Stimulated activated naive CD8-positive, alpha-beta T cell treated with anti-CD3 and anti-CD28 coated beads, Interleukin-15, amount 100 ng/mL, for 72 hours (primary cell): ENCODE results near the gene PLS1.

Experiments used
- ATAC-seq: fragments of 150-1000 bp; cut with Tn5 transposase; 2 replicates; pipeline ENCODE4 v1.10.0; 2021; ENCODE audit warnings: mild to moderate bottlenecking, moderate library complexity
- DNase-seq, 2 donors: peaks; one replicate each; pipeline ENCODE4 v3.0.0; 2021 to 2022
- H3K27ac Mint-ChIP-seq, 2 donors: one replicate each; pipeline ENCODE4 v1.8.0; 2022; ENCODE audit warnings: mild to moderate bottlenecking in 2 of 2, mixed read lengths in 2 of 2, moderate library complexity in 2 of 2
- H3K27me3 Mint-ChIP-seq: one replicate; pipeline ENCODE4 v1.8.0; 2022; ENCODE audit warnings: mixed read lengths
- H3K4me1 Mint-ChIP-seq: one replicate; pipeline ENCODE4 v1.8.0; 2022; ENCODE audit warnings: mild to moderate bottlenecking, mixed read lengths
- H3K4me3 Mint-ChIP-seq, 2 donors: one replicate each; pipeline ENCODE4 v1.8.0; 2022; ENCODE audit warnings: mild to moderate bottlenecking in 2 of 2, mixed read lengths in 2 of 2, moderate library complexity in 1 of 2
- H3K9me3 Mint-ChIP-seq, 2 donors: one replicate each; pipeline ENCODE4 v1.8.0; 2022; ENCODE audit warnings: mixed read lengths in 2 of 2

The PLS1 gene

GRCh38 chr3:142645236-142645793 lies 49.1 kb downstream of the PLS1 start:
- DNase-seq (no peak), ATAC-seq (no peak)
- Mint-ChIP-seq H3K27me3 (no peaks in the 10 kb centered on the region), H3K9me3 (no peaks in the 10 kb centered on the region), H3K4me3 (no peak overlapping the region), H3K27ac (no peak overlapping the region), H3K4me1 (no peaks in the 10 kb centered on the region)

GRCh38 chr3:142646020-142646785 lies 50.0 kb downstream of the PLS1 start:
- Mint-ChIP-seq H3K27me3 (no peaks in the 10 kb centered on the region), H3K4me1 (no peaks in the 10 kb centered on the region), H3K4me3 (no peak overlapping the region), H3K9me3 (no peaks in the 10 kb centered on the region), H3K27ac (no peak overlapping the region)
- peak; percentile 49 for ATAC-seq
- DNase-seq, result no peak

GRCh38 chr3:142647856-142648255 lies 51.7 kb downstream of the PLS1 start:
- no peaks in the 10 kb centered on the region for H3K9me3 Mint-ChIP-seq
- ATAC-seq, result peak; percentile 35
- no peak overlapping the region for H3K4me3 Mint-ChIP-seq
- H3K27me3 Mint-ChIP-seq, result no peaks in the 10 kb centered on the region
- H3K4me1 Mint-ChIP-seq, result no peaks in the 10 kb centered on the region
- no peak overlapping the region for H3K27ac Mint-ChIP-seq
- DNase-seq, result no peak

- ATAC-seq (no peak), DNase-seq (no peak)
- no peak overlapping the region for H3K4me3 Mint-ChIP-seq
- H3K27ac Mint-ChIP-seq, result no peak overlapping the region
- no peaks in the 10 kb centered on the region for H3K9me3 Mint-ChIP-seq
- no peaks in the 10 kb centered on the region for H3K27me3 Mint-ChIP-seq
- no peaks in the 10 kb centered on the region for H3K4me1 Mint-ChIP-seq
These were observed 52.8 kb downstream of the PLS1 start for GRCh38 chr3:142648950-142649349.

- Mint-ChIP-seq H3K4me1 (no peaks in the 10 kb centered on the region), H3K27me3 (no peaks in the 10 kb centered on the region), H3K9me3 (no peaks in the 10 kb centered on the region), H3K4me3 (no peak overlapping the region), H3K27ac (no peak overlapping the region)
- no peak for DNase-seq
- no peak for ATAC-seq
These were observed 54.0 kb downstream of the PLS1 start for GRCh38 chr3:142650001-142650693.

- H3K27ac Mint-ChIP-seq, result no peak overlapping the region
- H3K4me3 Mint-ChIP-seq, result no peak overlapping the region
- ATAC-seq, result no peak
- H3K27me3 Mint-ChIP-seq, result no peaks in the 10 kb centered on the region
- no peaks in the 10 kb centered on the region for H3K9me3 Mint-ChIP-seq
- no peaks in the 10 kb centered on the region for H3K4me1 Mint-ChIP-seq
- DNase-seq, result no peak
These were observed 55.5 kb downstream of the PLS1 start for GRCh38 chr3:142651711-142652110.

GRCh38 chr3:142652826-142653292 lies 56.7 kb downstream of the PLS1 start:
- H3K4me3 Mint-ChIP-seq, result no peak overlapping the region
- DNase-seq, result no peak
- H3K27ac Mint-ChIP-seq, result no peak overlapping the region
- H3K9me3 Mint-ChIP-seq, result no peaks in the 10 kb centered on the region
- no peaks in the 10 kb centered on the region for H3K27me3 Mint-ChIP-seq
- H3K4me1 Mint-ChIP-seq, result no peaks in the 10 kb centered on the region
- ATAC-seq, result no peak

GRCh38 chr3:142656575-142656974 lies 60.4 kb downstream of the PLS1 start:
- Mint-ChIP-seq H3K27me3 (no peaks in the 10 kb centered on the region), H3K27ac (no peak overlapping the region), H3K4me3 (no peak overlapping the region), H3K4me1 (no peaks in the 10 kb centered on the region), H3K9me3 (no peaks in the 10 kb centered on the region)
- DNase-seq, result no peak
- ATAC-seq, result no peak

- H3K9me3 Mint-ChIP-seq, result no peaks in the 10 kb centered on the region
- H3K4me3 Mint-ChIP-seq, result no peak overlapping the region
- no peak for ATAC-seq
- H3K4me1 Mint-ChIP-seq, result no peaks in the 10 kb centered on the region
- DNase-seq, result no peak
- no peaks in the 10 kb centered on the region for H3K27me3 Mint-ChIP-seq
- no peak overlapping the region for H3K27ac Mint-ChIP-seq
These were observed 60.8 kb downstream of the PLS1 start for GRCh38 chr3:142657033-142657432.

- Mint-ChIP-seq H3K27ac (no peak overlapping the region), H3K4me1 (no peaks in the 10 kb centered on the region), H3K4me3 (no peak overlapping the region), H3K9me3 (no peaks in the 10 kb centered on the region), H3K27me3 (no peaks in the 10 kb centered on the region)
- ATAC-seq (no peak), DNase-seq (no peak)
These were observed 64.2 kb downstream of the PLS1 start for GRCh38 chr3:142660383-142660782.

- ATAC-seq (no peak), DNase-seq (no peak)
- no peaks in the 10 kb centered on the region for H3K27me3 Mint-ChIP-seq
- H3K4me3 Mint-ChIP-seq, result no peak overlapping the region
- no peak overlapping the region for H3K27ac Mint-ChIP-seq
- H3K4me1 Mint-ChIP-seq, result no peaks in the 10 kb centered on the region
- H3K9me3 Mint-ChIP-seq, result no peaks in the 10 kb centered on the region
These were observed 64.7 kb downstream of the PLS1 start for GRCh38 chr3:142660893-142661292.

GRCh38 chr3:142663865-142664264 lies 67.7 kb downstream of the PLS1 start:
- Mint-ChIP-seq H3K27me3 (no peaks in the 10 kb centered on the region), H3K4me1 (no peaks in the 10 kb centered on the region), H3K4me3 (no peak overlapping the region), H3K9me3 (no peaks in the 10 kb centered on the region), H3K27ac (no peak overlapping the region)
- ATAC-seq (no peak), DNase-seq (no peak)

- H3K4me1 Mint-ChIP-seq, result no peaks in the 10 kb centered on the region
- H3K27me3 Mint-ChIP-seq, result no peaks in the 10 kb centered on the region
- DNase-seq, result no peak
- no peaks in the 10 kb centered on the region for H3K9me3 Mint-ChIP-seq
- H3K27ac Mint-ChIP-seq, result no peak overlapping the region
- ATAC-seq, result no peak
- no peak overlapping the region for H3K4me3 Mint-ChIP-seq
These were observed 68.1 kb downstream of the PLS1 start for GRCh38 chr3:142664311-142664710.

GRCh38 chr3:142664819-142665218 lies 68.6 kb downstream of the PLS1 start:
- no peaks in the 10 kb centered on the region for H3K27me3 Mint-ChIP-seq
- ATAC-seq, result no peak

GRCh38 chr3:142670120-142670519 lies 73.9 kb downstream of the PLS1 start:
- Mint-ChIP-seq H3K4me3 (no peak overlapping the region), H3K27ac (no peak overlapping the region), H3K27me3 (no peaks in the 10 kb centered on the region), H3K9me3 (no peaks in the 10 kb centered on the region), H3K4me1 (no peaks in the 10 kb centered on the region)
- ATAC-seq, result no peak
- DNase-seq, result no peak

More at GRCh38 chr3:142664819-142665218, 68.6 kb downstream of the PLS1 start:
- Mint-ChIP-seq H3K27ac (no peak overlapping the region), H3K9me3 (no peaks in the 10 kb centered on the region), H3K4me3 (no peak overlapping the region), H3K4me1 (no peaks in the 10 kb centered on the region)
- no peak for DNase-seq

- Mint-ChIP-seq H3K4me3 (no peak overlapping the region), H3K9me3 (no peaks in the 10 kb centered on the region), H3K27me3 (no peaks in the 10 kb centered on the region), H3K4me1 (no peaks in the 10 kb centered on the region), H3K27ac (no peak overlapping the region)
- DNase-seq (no peak), ATAC-seq (no peak)
These were observed 80.0 kb downstream of the PLS1 start for GRCh38 chr3:142676151-142676550.
